Smooth muscle cell (in vitro differentiated cells): ENCODE data around the gene TMEM161B. TPM values are rescaled to one million over a fixed set of nuclear protein-coding genes. Genes with fewer than 3 reads are reported as not detected.

Experiments used
- DNase-seq: peaks from one replicate; lab custom pipeline; 2025; ENCODE audit not compliant: unreplicated experiment; lab: John Stamatoyannopoulos, UW
- H2AFZ ChIP-seq: fragments of 200-600 bp; sonication (generic); 2 replicates; pipeline ENCODE4 v1.6.0; 2016; ENCODE audit warnings: antibody characterized with exemption, low read depth, mild to moderate bottlenecking
- H3F3A ChIP-seq: fragments of 200-600 bp; sonication (generic); 2 replicates; pipeline ENCODE4 v1.6.0; 2017; ENCODE audit warnings: antibody characterized with exemption, low read depth
- H3K27ac ChIP-seq: fragments of 200-600 bp; sonication (generic); 2 replicates; pipeline ENCODE4 v1.5.1; 2016; ENCODE audit warnings: low read depth, mild to moderate bottlenecking
- H3K27me3 ChIP-seq: fragments of 200-600 bp; sonication (generic); 2 replicates; pipeline ENCODE4 v1.6.1; 2016; ENCODE audit warnings: low read depth, mild to moderate bottlenecking
- H3K36me3 ChIP-seq: fragments of 200-600 bp; sonication (generic); 2 replicates; pipeline ENCODE4 v1.5.1; 2016; ENCODE audit warnings: low read depth
- H3K4me1 ChIP-seq: fragments of 200-600 bp; sonication (generic); 2 replicates; pipeline ENCODE4 v1.5.1; 2016; ENCODE audit warnings: low read depth
- H3K4me2 ChIP-seq: fragments of 200-600 bp; sonication (generic); 2 replicates; pipeline ENCODE4 v1.6.0; 2016; ENCODE audit warnings: mild to moderate bottlenecking
- H3K4me3 ChIP-seq: fragments of 200-600 bp; sonication (generic); 2 replicates; pipeline ENCODE4 v1.5.1; 2016; ENCODE audit warnings: mild to moderate bottlenecking
- H3K79me2 ChIP-seq: fragments of 200-600 bp; sonication (generic); 2 replicates; pipeline ENCODE4 v1.6.0; 2016; ENCODE audit warnings: low read depth, mild to moderate bottlenecking
- H3K9ac ChIP-seq: fragments of 200-600 bp; sonication (generic); 2 replicates; pipeline ENCODE4 v1.6.0; 2016; ENCODE audit warnings: low read depth
- H3K9me3 ChIP-seq: fragments of 200-600 bp; sonication (generic); replicated peaks from 2 replicates; pipeline ENCODE4 v1.5.1; 2016; ENCODE audit warnings: low read depth
- H4K20me1 ChIP-seq: fragments of 200-600 bp; sonication (generic); 2 replicates; pipeline ENCODE4 v1.6.0; 2016; ENCODE audit warnings: low read depth
- CTCF ChIP-seq: fragments of 200-600 bp; sonication (generic); IDR thresholded peaks from 2 replicates; pipeline ENCODE4 v1.5.1; 2017; ENCODE audit warnings: borderline replicate concordance, mild to moderate bottlenecking, antibody characterized with exemption; ENCODE audit not compliant: insufficient read depth, poor library complexity, severe bottlenecking
- WGBS: methylation state at CpG from one replicate; pipeline ENCODE4 v1.1.7; 2016; ENCODE audit warnings: low lambda C conversion rate; 5-methylcytosine and 5-hydroxymethylcytosine counted together
- polyA plus RNA-seq: library from polyadenylated mRNA; unstranded; fragments of >200 nt; fragmentation: Nextera tagmentation; extraction: Ambion mirVana; gene quantifications from 2 replicates; pipeline ENCODE4 v1.2.1, GENCODE V29; 2016
- small RNA-seq: library from RNA; depleted of rRNA; stranded (forward); fragments of <200 nt; gene quantifications from one replicate; pipeline ENCODE3, GENCODE V24; 2014
- total RNA-seq: library from RNA; depleted of rRNA; stranded (reverse); fragments of >200 nt; gene quantifications from 2 replicates; pipeline ENCODE4 v1.2.3, GENCODE V29; 2014

TMEM161B gene
- total and polyA plus RNA-seq, 2 experiments from 2014 or later = 6.3 to 19.4 TPM

- Histone ChIP-seq H3K27me3 (peaks cover 30% of the 10 kb centered on the region), H3K36me3 (no peaks in the 10 kb centered on the region), H3K79me2 (no peaks in the 10 kb centered on the region), H3K4me3 (no peak overlapping the region), H3F3A (no peaks in the 10 kb centered on the region), H2AFZ (no peak overlapping the region), H4K20me1 (no peaks in the 10 kb centered on the region), H3K9me3 (peaks cover 7% of the 10 kb centered on the region), H3K4me2 (no peak overlapping the region), H3K4me1 (peaks cover 6% of the 10 kb centered on the region), H3K27ac (no peak overlapping the region), H3K9ac (no peak overlapping the region)
- no peak for DNase-seq
- TF ChIP-seq CTCF = no peak
Measured at GRCh38 chr5:88150747-88151146, 117.9 kb downstream of the TMEM161B start.

GRCh38 chr5:88145611-88146467 is 122.8 kb downstream of the TMEM161B start:
- DNase-seq = no peak
- H3K9me3 ChIP-seq = peaks cover under 1% of the 10 kb centered on the region
- no peaks in the 10 kb centered on the region for H3K79me2 ChIP-seq
- H3F3A ChIP-seq = no peaks in the 10 kb centered on the region
- WGBS = 9% methylated on average over 26 of the region's 26 CpGs
- H2AFZ ChIP-seq = no peak overlapping the region
- H3K27ac ChIP-seq = no peak overlapping the region
- TF ChIP-seq CTCF = no peak
- H3K27me3 ChIP-seq = peaks cover 71% of the 10 kb centered on the region
- H3K4me3 ChIP-seq = peak overlapping the region; percentile 21
- no peaks in the 10 kb centered on the region for H3K36me3 ChIP-seq
- peaks cover 14% of the 10 kb centered on the region for H3K4me1 ChIP-seq
- no peak overlapping the region for H3K9ac ChIP-seq
- H3K4me2 ChIP-seq = peak overlapping the region; percentile 65
- no peaks in the 10 kb centered on the region for H4K20me1 ChIP-seq

GRCh38 chr5:88145221-88145610 is 123.4 kb downstream of the TMEM161B start:
- peak overlapping the region; percentile 65 for H3K4me2 ChIP-seq
- H3K27me3 ChIP-seq = peaks cover 72% of the 10 kb centered on the region

More at GRCh38 chr5:88145221-88145610, 123.4 kb downstream of the TMEM161B start:
- Histone ChIP-seq H3K9ac (no peak overlapping the region), H3K79me2 (no peaks in the 10 kb centered on the region), H3K4me3 (peak overlapping the region; percentile 21), H3K4me1 (peaks cover 14% of the 10 kb centered on the region), H3K27ac (no peak overlapping the region), H4K20me1 (no peaks in the 10 kb centered on the region), H3F3A (no peaks in the 10 kb centered on the region), H3K9me3 (no peaks in the 10 kb centered on the region), H3K36me3 (no peaks in the 10 kb centered on the region), H2AFZ (no peak overlapping the region)
- 17% methylated on average over 16 of the region's 16 CpGs for WGBS
- DNase-seq = no peak
- no peak for TF ChIP-seq CTCF

Small RNA genes lying within 50 kb of the gene (small RNA-seq; reads per million reads assigned to genes)
- gene RNA5SP187 = 0.08 reads per million
